A549 (cell line): Measurements from ENCODE around the gene HLA-DOA. TPM values are rescaled to one million over a fixed set of nuclear protein-coding genes. Genes with fewer than 3 reads are reported as not detected.

Experiments used
- ATAC-seq, 2 experiments: fragments of 200-7000 bp in 1 of 2; fragments of >200 bp in 1 of 2; cut with Nextera tagmentation in 1 of 2; cut with Tn5 transposase in 1 of 2; 3 replicates each; pipeline versions ENCODE4 v1.8.0 to v1.9.1; 2018 to 2020; ENCODE audit warnings: mild to moderate bottlenecking in 1 of 2, moderate library complexity in 1 of 2
- CTCF ChIA-PET: fragments of 300-600 bp; sonication (Branson Sonifier 250); formaldehyde crosslinking; extraction: SDS; loops from one replicate; lab custom pipeline; 2021; ENCODE audit warnings: antibody characterized with exemption, inconsistent platforms; lab: Yijun Ruan, JAX
- POLR2A ChIA-PET: fragments of 350-600 bp; formaldehyde crosslinking; extraction: SDS; loops from one replicate; lab custom pipeline; 2021; ENCODE audit warnings: antibody characterized with exemption, inconsistent platforms; lab: Yijun Ruan, JAX
- DNase-seq, 2 experiments: peaks; one replicate each; pipeline versions ENCODE4 v3.0.0 to v3.0.0-alpha.2; 2011 to 2016; ENCODE audit warnings: low read depth in 1 of 2, low spot score in 1 of 2
- FAIRE-seq: peaks from 2 replicates; lab custom pipeline; 2011; peaks lifted over from hg19 to GRCh38; lab: Jason Lieb, UNC
- H3K27ac ChIP-seq, 2 experiments: fragments of >200 bp; sonication (Bioruptor Twin); formaldehyde crosslinking; 3 replicates each; pipeline ENCODE4 v1.5.1; 2016 to 2017
- H3K4me1 ChIP-seq: fragments of >200 bp; sonication (Bioruptor Twin); formaldehyde crosslinking; 3 replicates; pipeline ENCODE4 v1.6.1; 2016
- H3K4me2 ChIP-seq: fragments of >200 bp; sonication (Bioruptor Twin); formaldehyde crosslinking; 3 replicates; pipeline ENCODE4 v1.6.1; 2016
- H3K4me3 ChIP-seq: fragments of >200 bp; sonication (Bioruptor Twin); formaldehyde crosslinking; 3 replicates; pipeline ENCODE4 v1.5.1; 2016
- H3K9me3 ChIP-seq: fragments of >200 bp; sonication (Bioruptor Twin); formaldehyde crosslinking; 3 replicates; pipeline ENCODE4 v1.6.1; 2016
- CBX2 ChIP-seq: fragments of 200-600 bp; sonication (generic); IDR thresholded peaks from 2 replicates; pipeline ENCODE4 v1.6.1; 2016; ENCODE audit warnings: low read depth, mild to moderate bottlenecking, borderline replicate concordance
- CBX8 ChIP-seq: fragments of 200-600 bp; sonication (generic); IDR thresholded peaks from 2 replicates; pipeline ENCODE4 v1.6.1; 2016
- EP300 ChIP-seq, 2 experiments: fragments of >200 bp; sonication (Bioruptor Twin); formaldehyde crosslinking; IDR thresholded peaks; 2 replicates in 1 of 2; 3 replicates in 1 of 2; pipeline ENCODE4 v1.6.1; 2016 to 2017
- FOXS1 ChIP-seq: fragments of 250-450 bp; sonication (Bioruptor Pico); IDR thresholded peaks from 2 replicates; pipeline ENCODE4 v1.5.0; 2020; ENCODE audit warnings: mild to moderate bottlenecking, moderate library complexity
- HDAC2 ChIP-seq: fragments of 200-600 bp; sonication (generic); IDR thresholded peaks from 2 replicates; pipeline ENCODE4 v1.6.1; 2016
- JUNB ChIP-seq: fragments of >200 bp; sonication (Bioruptor Twin); formaldehyde crosslinking; IDR thresholded peaks from 2 replicates; pipeline ENCODE4 v1.6.1; 2016
- KDM5A ChIP-seq: fragments of 200-600 bp; sonication (generic); IDR thresholded peaks from 2 replicates; pipeline ENCODE4 v1.6.1; 2016; ENCODE audit warnings: antibody characterized with exemption, mild to moderate bottlenecking
- NFE2L2 ChIP-seq: fragments of 150-350 bp; conservative IDR thresholded peaks from 2 replicates; pipeline ENCODE4 v1.6.1; 2014; ENCODE audit warnings: low read length
- RAD21 ChIP-seq, 2 experiments: fragments of >200 bp in 1 of 2; sonication (Bioruptor Twin) in 1 of 2; formaldehyde crosslinking in 1 of 2; IDR thresholded peaks in 1 of 2; conservative IDR thresholded peaks in 1 of 2; 2 replicates in 1 of 2; 3 replicates in 1 of 2; pipeline ENCODE4 v1.6.1; 2012 to 2018; ENCODE audit warnings: inconsistent platforms in 1 of 2
- RARB ChIP-seq: fragments of 250-450 bp; sonication (Bioruptor Pico); IDR thresholded peaks from 2 replicates; pipeline ENCODE4 v1.8.0; 2021; ENCODE audit warnings: mild to moderate bottlenecking, moderate library complexity
- REST ChIP-seq: fragments of 200-600 bp; sonication (generic); IDR thresholded peaks from 2 replicates; pipeline ENCODE4 v1.6.1; 2016; ENCODE audit warnings: antibody characterized with exemption, mild to moderate bottlenecking, moderate library complexity
- RFX5 ChIP-seq: fragments of 450-650 bp; IDR thresholded peaks from 2 replicates; pipeline ENCODE4 v1.7.1; 2014; ENCODE audit warnings: antibody characterized with exemption, mild to moderate bottlenecking, moderate library complexity
- RNF2 ChIP-seq: fragments of 200-600 bp; sonication (generic); IDR thresholded peaks from 2 replicates; pipeline ENCODE4 v1.6.1; 2016; ENCODE audit warnings: low read depth, mild to moderate bottlenecking, antibody characterized with exemption, moderate library complexity, borderline replicate concordance
- ZC3H11A ChIP-seq: fragments of 450-650 bp; IDR thresholded peaks from 2 replicates; pipeline ENCODE4 v1.6.1; 2014; ENCODE audit warnings: antibody characterized with exemption, mild to moderate bottlenecking
- ZSCAN20 ChIP-seq: fragments of 250-450 bp; sonication (Bioruptor Pico); IDR thresholded peaks from 2 replicates; pipeline ENCODE4 v1.8.0; 2022; ENCODE audit warnings: mild to moderate bottlenecking, moderate library complexity
- WGBS: methylation state at CpG from one replicate; pipeline ENCODE4 v1.1.6; 2017; ENCODE audit errors: missing lambda C conversion rate; 5-methylcytosine and 5-hydroxymethylcytosine counted together
- polyA plus RNA-seq, 4 experiments: library from polyadenylated mRNA; depleted of rRNA in 3 of 4; stranded (reverse); fragments of >200 nt; fragmentation: RNase III in 1 of 4; extraction: RNeasy Plus Mini Kit Qiagen cat#74134 plus additional on column Dnase treatment in 1 of 4; gene quantifications; 2 replicates in 3 of 4; 3 replicates in 1 of 4; pipeline ENCODE4 v1.2.3, GENCODE V29; 2011 to 2017
- TF ChIP-seq, protein P1 (sequence below): fragments of >200 bp; sonication (Bioruptor Twin); formaldehyde crosslinking; IDR thresholded peaks from 3 replicates; pipeline ENCODE4 v1.6.1; 2016
- TF ChIP-seq, protein P2 (sequence below): IDR thresholded peaks from 2 replicates; pipeline ENCODE4 v1.6.1; 2012
- TF ChIP-seq, protein P3 (sequence below): fragments of 250-450 bp; sonication (Bioruptor Pico); IDR thresholded peaks from 2 replicates; pipeline ENCODE4 v1.5.0; 2020; ENCODE audit warnings: low read depth, mild to moderate bottlenecking, moderate library complexity
- TF ChIP-seq, protein P4 (sequence below): IDR thresholded peaks from 2 replicates; pipeline ENCODE4 v1.6.1; 2012; ENCODE audit warnings: low read depth, borderline replicate concordance
- TF ChIP-seq, protein P5 (sequence below): fragments of 250-450 bp; sonication (Bioruptor Pico); IDR thresholded peaks from 2 replicates; pipeline ENCODE4 v1.5.0; 2021; ENCODE audit warnings: mild to moderate bottlenecking, moderate library complexity, borderline replicate concordance

HLA-DOA gene
- polyA plus RNA-seq, 2 of the 4 experiments (the other 2 are of a cell fraction), result 0.03 to 0.27 TPM

DNA sequence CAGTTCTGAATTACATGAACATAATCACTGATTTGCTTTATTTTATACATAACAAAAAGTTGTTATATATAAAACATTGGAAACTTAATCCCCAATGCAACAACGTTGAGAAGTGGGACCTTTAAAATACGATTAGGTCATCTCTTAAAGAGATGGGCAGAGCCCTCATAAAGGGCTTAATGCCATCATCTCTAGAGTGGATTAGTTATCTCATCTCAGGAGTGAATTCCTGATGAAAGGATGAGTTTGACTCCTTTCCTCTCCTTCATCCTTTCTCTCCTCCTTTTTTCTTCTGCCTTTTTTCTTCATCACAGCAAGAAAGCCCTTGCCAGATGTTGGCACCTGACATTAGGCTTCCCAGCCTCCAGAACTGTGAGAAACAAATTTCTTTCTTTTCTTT, 13.9 kb downstream of the HLA-DOA start (continued):
- TF ChIP-seq, protein P1, sequence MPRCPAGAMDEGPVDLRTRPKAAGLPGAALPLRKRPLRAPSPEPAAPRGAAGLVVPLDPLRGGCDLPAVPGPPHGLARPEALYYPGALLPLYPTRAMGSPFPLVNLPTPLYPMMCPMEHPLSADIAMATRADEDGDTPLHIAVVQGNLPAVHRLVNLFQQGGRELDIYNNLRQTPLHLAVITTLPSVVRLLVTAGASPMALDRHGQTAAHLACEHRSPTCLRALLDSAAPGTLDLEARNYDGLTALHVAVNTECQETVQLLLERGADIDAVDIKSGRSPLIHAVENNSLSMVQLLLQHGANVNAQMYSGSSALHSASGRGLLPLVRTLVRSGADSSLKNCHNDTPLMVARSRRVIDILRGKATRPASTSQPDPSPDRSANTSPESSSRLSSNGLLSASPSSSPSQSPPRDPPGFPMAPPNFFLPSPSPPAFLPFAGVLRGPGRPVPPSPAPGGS, result no peak
- TF ChIP-seq, protein P2, sequence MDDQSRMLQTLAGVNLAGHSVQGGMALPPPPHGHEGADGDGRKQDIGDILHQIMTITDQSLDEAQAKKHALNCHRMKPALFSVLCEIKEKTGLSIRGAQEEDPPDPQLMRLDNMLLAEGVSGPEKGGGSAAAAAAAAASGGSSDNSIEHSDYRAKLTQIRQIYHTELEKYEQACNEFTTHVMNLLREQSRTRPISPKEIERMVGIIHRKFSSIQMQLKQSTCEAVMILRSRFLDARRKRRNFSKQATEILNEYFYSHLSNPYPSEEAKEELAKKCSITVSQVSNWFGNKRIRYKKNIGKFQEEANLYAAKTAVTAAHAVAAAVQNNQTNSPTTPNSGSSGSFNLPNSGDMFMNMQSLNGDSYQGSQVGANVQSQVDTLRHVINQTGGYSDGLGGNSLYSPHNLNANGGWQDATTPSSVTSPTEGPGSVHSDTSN, result no peak
- TF ChIP-seq, protein P3, sequence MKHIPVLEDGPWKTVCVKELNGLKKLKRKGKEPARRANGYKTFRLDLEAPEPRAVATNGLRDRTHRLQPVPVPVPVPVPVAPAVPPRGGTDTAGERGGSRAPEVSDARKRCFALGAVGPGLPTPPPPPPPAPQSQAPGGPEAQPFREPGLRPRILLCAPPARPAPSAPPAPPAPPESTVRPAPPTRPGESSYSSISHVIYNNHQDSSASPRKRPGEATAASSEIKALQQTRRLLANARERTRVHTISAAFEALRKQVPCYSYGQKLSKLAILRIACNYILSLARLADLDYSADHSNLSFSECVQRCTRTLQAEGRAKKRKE (CRISPR knock-in tag), result no peak
- no peak for TF ChIP-seq ZSCAN20
- TF ChIP-seq, all 56 proteins: peak for 0

GRCh38 chr6:32993363-32993973, 15.9 kb downstream of the HLA-DOA start:
- no peaks in the 10 kb centered on the region for H3K4me1 ChIP-seq
- DNase-seq, result no peak
- ATAC-seq, result no peak
- H3K4me2 ChIP-seq, result no peak overlapping the region
- FAIRE-seq, result no peak
- peaks cover 7% of the 10 kb centered on the region; the same call in 1 of the 3 replicates for H3K9me3 ChIP-seq
- no peak overlapping the region for H3K27ac ChIP-seq
- 70% methylated on average over 9 of the region's 9 CpGs for WGBS
- TF ChIP-seq FOXS1 (CRISPR knock-in tag), result no peak
- TF ChIP-seq CBX2, result no peak
- no peak for TF ChIP-seq EP300 (IDR thresholded peaks at IDR 0.05)
- TF ChIP-seq RNF2, result peak; percentile 64; the same call in 1 of the 2 replicates
- no peak for TF ChIP-seq JUNB
- TF ChIP-seq, protein P4, sequence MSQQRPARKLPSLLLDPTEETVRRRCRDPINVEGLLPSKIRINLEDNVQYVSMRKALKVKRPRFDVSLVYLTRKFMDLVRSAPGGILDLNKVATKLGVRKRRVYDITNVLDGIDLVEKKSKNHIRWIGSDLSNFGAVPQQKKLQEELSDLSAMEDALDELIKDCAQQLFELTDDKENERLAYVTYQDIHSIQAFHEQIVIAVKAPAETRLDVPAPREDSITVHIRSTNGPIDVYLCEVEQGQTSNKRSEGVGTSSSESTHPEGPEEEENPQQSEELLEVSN, result no peak
- no peak overlapping the region for H3K4me3 ChIP-seq
- ChIA-PET CTCF (interaction anchor here (0.6 to 1.5 kb wide), 4 partner anchors 9 to 118 kb away, joined by 3 to 7 read pairs (median 4); no protein-coding TSS in a partner anchor), POLR2A (no interaction called here)

DNA sequence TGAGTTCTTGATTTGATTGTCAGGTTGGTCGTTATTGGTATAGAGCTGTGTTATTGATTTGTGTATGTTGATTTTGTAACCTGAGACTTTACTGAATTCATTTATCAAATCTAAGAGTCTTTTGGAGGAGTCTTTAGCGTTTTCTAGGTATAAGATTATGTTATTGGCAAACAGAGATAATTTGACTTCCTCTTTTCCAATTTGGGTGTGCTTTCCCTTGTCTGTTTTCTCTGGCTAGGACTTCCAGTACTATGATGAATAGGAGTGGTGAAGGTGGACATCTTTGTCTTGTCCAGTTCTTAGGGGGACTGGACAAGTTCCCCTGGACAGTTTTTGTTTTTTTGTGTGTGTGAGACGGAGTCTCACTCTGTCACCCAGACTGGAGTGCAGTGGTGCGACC, 17.4 kb downstream of the HLA-DOA start:
- Histone ChIP-seq H3K4me1 (no peaks in the 10 kb centered on the region), H3K4me2 (no peak overlapping the region), H3K4me3 (no peak overlapping the region), H3K9me3 (peaks cover 7% of the 10 kb centered on the region; the same call in 1 of the 3 replicates), H3K27ac (no peak overlapping the region)
- 21% methylated on average over 4 of the region's 4 CpGs for WGBS
- CTCF ChIA-PET, result interaction anchor here (1.0 to 1.5 kb wide), 2 partner anchors 10 to 106 kb away, joined by 3 to 4 read pairs; no protein-coding TSS in a partner anchor
- DNase-seq, result no peak
- no peak for FAIRE-seq
- ATAC-seq, result no peak
- no peak for TF ChIP-seq RFX5
- TF ChIP-seq, all 56 proteins: peak for 0
- POLR2A ChIA-PET, result interaction anchor here (0.6 kb wide), 1 partner anchor 18 kb away, joined by 3 read pairs; no protein-coding TSS in a partner anchor

GRCh38 chr6:32989368-32989767, 20.0 kb downstream of the HLA-DOA start:
- DNase-seq (no peak), FAIRE-seq (no peak), ATAC-seq (no peak)
- ChIA-PET CTCF (interaction anchor here (1.8 to 6.3 kb wide), 3 partner anchors 36 to 103 kb away, joined by 4 to 124 read pairs (median 7); partner anchors contain the start of gene HLA-DMA), POLR2A (no interaction called here)
- Histone ChIP-seq H3K27ac (no peak overlapping the region), H3K4me3 (no peak overlapping the region), H3K4me2 (no peak overlapping the region), H3K4me1 (no peaks in the 10 kb centered on the region; the same call in 2 of the 3 replicates), H3K9me3 (peaks cover 7% of the 10 kb centered on the region; the same call in 1 of the 3 replicates)
- 47% methylated on average over 1 of the region's 1 CpG for WGBS
- TF ChIP-seq HDAC2, result no peak
- TF ChIP-seq, protein P3 (CRISPR knock-in tag), result no peak
- no peak for TF ChIP-seq RAD21 (conservative IDR thresholded peaks at IDR 0.05 in 1 of 2, IDR thresholded peaks at IDR 0.05 in 1 of 2)
- TF ChIP-seq, protein P5, sequence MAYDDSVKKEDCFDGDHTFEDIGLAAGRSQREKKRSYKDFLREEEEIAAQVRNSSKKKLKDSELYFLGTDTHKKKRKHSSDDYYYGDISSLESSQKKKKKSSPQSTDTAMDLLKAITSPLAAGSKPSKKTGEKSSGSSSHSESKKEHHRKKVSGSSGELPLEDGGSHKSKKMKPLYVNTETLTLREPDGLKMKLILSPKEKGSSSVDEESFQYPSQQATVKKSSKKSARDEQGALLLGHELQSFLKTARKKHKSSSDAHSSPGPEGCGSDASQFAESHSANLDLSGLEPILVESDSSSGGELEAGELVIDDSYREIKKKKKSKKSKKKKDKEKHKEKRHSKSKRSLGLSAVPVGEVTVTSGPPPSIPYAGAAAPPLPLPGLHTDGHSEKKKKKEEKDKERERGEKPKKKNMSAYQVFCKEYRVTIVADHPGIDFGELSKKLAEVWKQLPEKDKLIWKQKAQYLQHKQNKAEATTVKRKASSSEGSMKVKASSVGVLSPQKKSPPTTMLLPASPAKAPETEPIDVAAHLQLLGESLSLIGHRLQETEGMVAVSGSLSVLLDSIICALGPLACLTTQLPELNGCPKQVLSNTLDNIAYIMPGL (CRISPR knock-in tag), result no peak
- TF ChIP-seq KDM5A, result no peak
- TF ChIP-seq NFE2L2, result no peak
- TF ChIP-seq REST, result no peak
- no peak for TF ChIP-seq ZC3H11A
- no peak for TF ChIP-seq CBX8
- no peak for TF ChIP-seq RARB
